Osteocyte (in vitro differentiated cells): ENCODE results near the gene MYOC. TPM values are rescaled to one million over a fixed set of nuclear protein-coding genes. Genes with fewer than 3 reads are reported as not detected.

Experiments used
- DNase-seq: peaks from one replicate; pipeline ENCODE4 v3.0.0; 2021; ENCODE audit warnings: mixed read lengths; ENCODE audit not compliant: unreplicated experiment; ENCODE audit errors: extremely low spot score
- H3K27ac Mint-ChIP-seq: one replicate; pipeline ENCODE4 v1.8.0; 2021; ENCODE audit warnings: mild to moderate bottlenecking, mixed read lengths; ENCODE audit not compliant: unreplicated experiment
- H3K27me3 Mint-ChIP-seq: one replicate; pipeline ENCODE4 v1.8.0; 2021; ENCODE audit warnings: mixed read lengths; ENCODE audit not compliant: unreplicated experiment
- H3K36me3 Mint-ChIP-seq: one replicate; pipeline ENCODE4 v1.8.0; 2021; ENCODE audit warnings: mixed read lengths; ENCODE audit not compliant: unreplicated experiment
- H3K4me1 Mint-ChIP-seq: one replicate; pipeline ENCODE4 v1.8.0; 2021; ENCODE audit warnings: mixed read lengths; ENCODE audit not compliant: unreplicated experiment
- H3K4me3 Mint-ChIP-seq: one replicate; pipeline ENCODE4 v1.8.0; 2021; ENCODE audit warnings: mild to moderate bottlenecking, moderate library complexity, mixed read lengths; ENCODE audit not compliant: unreplicated experiment
- H3K9me3 Mint-ChIP-seq: one replicate; pipeline ENCODE4 v1.8.0; 2021; ENCODE audit warnings: mixed read lengths; ENCODE audit not compliant: unreplicated experiment
- total RNA-seq: library from RNA; stranded (reverse); gene quantifications from 2 replicates; pipeline ENCODE4 v1.2.1, GENCODE V29; 2021
- TF ChIP-seq, protein P1 (sequence below): fragments of 200-600 bp; sonication (generic); IDR thresholded peaks from 2 replicates; pipeline ENCODE4 v1.5.0; 2021; ENCODE audit warnings: antibody characterized with exemption, mild to moderate bottlenecking, moderate library complexity

The MYOC gene
- total RNA-seq, 1 donor from 2014 or later: not detected

- no peaks in the 10 kb centered on the region for H3K9me3 Mint-ChIP-seq
- TF ChIP-seq, protein P1, sequence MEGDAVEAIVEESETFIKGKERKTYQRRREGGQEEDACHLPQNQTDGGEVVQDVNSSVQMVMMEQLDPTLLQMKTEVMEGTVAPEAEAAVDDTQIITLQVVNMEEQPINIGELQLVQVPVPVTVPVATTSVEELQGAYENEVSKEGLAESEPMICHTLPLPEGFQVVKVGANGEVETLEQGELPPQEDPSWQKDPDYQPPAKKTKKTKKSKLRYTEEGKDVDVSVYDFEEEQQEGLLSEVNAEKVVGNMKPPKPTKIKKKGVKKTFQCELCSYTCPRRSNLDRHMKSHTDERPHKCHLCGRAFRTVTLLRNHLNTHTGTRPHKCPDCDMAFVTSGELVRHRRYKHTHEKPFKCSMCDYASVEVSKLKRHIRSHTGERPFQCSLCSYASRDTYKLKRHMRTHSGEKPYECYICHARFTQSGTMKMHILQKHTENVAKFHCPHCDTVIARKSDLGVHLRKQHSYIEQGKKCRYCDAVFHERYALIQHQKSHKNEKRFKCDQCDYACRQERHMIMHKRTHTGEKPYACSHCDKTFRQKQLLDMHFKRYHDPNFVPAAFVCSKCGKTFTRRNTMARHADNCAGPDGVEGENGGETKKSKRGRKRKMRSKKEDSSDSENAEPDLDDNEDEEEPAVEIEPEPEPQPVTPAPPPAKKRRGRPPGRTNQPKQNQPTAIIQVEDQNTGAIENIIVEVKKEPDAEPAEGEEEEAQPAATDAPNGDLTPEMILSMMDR: no peak
- H3K4me1 Mint-ChIP-seq: peaks cover 1% of the 10 kb centered on the region
- H3K36me3 Mint-ChIP-seq: no peaks in the 10 kb centered on the region
- peaks cover 17% of the 10 kb centered on the region for H3K27me3 Mint-ChIP-seq
- H3K27ac Mint-ChIP-seq: no peak overlapping the region
- no peak for DNase-seq
- H3K4me3 Mint-ChIP-seq: no peak overlapping the region
Measured at GRCh38 chr1:171640225-171640624, 12.3 kb downstream of the MYOC start.

DNA sequence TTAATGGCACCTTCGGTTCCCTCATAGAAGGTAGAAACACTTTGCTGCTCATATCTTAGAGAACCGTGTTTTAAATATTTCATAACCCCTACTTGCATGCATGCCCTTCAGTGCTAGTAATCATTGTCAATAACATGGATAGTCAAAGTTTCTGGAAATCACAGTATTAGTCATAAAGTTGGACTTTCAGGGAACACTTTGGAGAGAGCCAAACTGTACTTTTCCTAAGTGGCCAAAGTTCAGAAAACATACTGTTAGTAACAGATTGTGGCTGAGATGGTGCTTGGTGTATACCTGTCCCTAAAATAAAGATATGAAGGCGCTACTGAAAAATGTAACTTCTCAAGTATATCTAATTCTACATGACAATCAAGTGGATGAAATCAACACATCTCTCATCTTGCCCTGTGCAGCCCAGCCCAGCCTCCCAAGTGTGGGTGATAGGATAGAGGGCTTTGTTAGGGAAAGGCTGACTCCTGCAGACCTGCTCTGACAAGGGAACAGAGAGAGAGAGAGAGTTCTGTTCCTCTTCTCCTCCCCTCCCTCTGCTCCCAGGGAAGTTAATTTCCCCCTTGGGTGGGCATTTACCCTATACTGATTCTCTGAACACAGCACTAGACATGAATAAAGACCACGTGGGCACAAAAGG, 14.4 kb downstream of the MYOC start:
- Mint-ChIP-seq H3K36me3 (no peaks in the 10 kb centered on the region), H3K4me3 (no peak overlapping the region), H3K27me3 (peaks cover 18% of the 10 kb centered on the region), H3K9me3 (no peaks in the 10 kb centered on the region), H3K27ac (no peak overlapping the region), H3K4me1 (no peaks in the 10 kb centered on the region)
- TF ChIP-seq, protein P1: no peak
- no peak for DNase-seq

GRCh38 chr1:171636141-171636540, 16.3 kb downstream of the MYOC start:
- H3K4me1 Mint-ChIP-seq: no peaks in the 10 kb centered on the region
- TF ChIP-seq, protein P1: no peak
- no peak for DNase-seq
- H3K27me3 Mint-ChIP-seq: peaks cover 14% of the 10 kb centered on the region
- no peak overlapping the region for H3K27ac Mint-ChIP-seq
- H3K9me3 Mint-ChIP-seq: no peaks in the 10 kb centered on the region
- H3K36me3 Mint-ChIP-seq: no peaks in the 10 kb centered on the region
- H3K4me3 Mint-ChIP-seq: no peak overlapping the region

GRCh38 chr1:171635661-171636060, 16.8 kb downstream of the MYOC start:
- TF ChIP-seq, protein P1: no peak
- H3K36me3 Mint-ChIP-seq: no peaks in the 10 kb centered on the region
- no peak overlapping the region for H3K27ac Mint-ChIP-seq
- H3K4me1 Mint-ChIP-seq: no peaks in the 10 kb centered on the region
- no peak for DNase-seq
- no peak overlapping the region for H3K4me3 Mint-ChIP-seq
- no peaks in the 10 kb centered on the region for H3K9me3 Mint-ChIP-seq
- H3K27me3 Mint-ChIP-seq: peaks cover 10% of the 10 kb centered on the region

DNA sequence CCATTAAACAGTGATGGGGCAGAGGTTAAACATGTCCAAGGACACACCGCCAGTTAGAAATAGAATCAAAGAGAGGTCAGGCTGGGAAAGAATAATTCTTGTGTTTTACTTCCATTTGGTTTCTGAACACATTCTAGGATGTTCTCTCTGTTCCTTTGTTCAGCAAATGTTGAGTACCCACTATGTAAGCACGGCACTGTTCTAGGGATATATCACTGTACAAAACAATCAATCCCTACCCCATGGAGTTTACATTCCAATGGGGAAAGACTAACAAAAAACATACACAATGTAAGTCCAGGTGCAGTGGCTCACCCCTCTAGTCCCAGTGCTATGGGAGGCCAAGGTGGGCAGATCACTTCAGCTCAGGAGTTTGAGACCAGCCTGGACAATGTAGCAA, 24.3 kb downstream of the MYOC start:
- no peak overlapping the region for H3K27ac Mint-ChIP-seq
- DNase-seq: no peak
- no peaks in the 10 kb centered on the region for H3K9me3 Mint-ChIP-seq
- H3K4me3 Mint-ChIP-seq: no peak overlapping the region
- TF ChIP-seq, protein P1: no peak
- H3K4me1 Mint-ChIP-seq: no peaks in the 10 kb centered on the region
- H3K27me3 Mint-ChIP-seq: peaks cover 19% of the 10 kb centered on the region
- H3K36me3 Mint-ChIP-seq: no peaks in the 10 kb centered on the region
